Testis (tissue), 3 donors: ENCODE measurements around the gene SGK2. TPM values are rescaled to one million over a fixed set of nuclear protein-coding genes. Genes with fewer than 3 reads are reported as not detected.

Source experiments
- DNase-seq: peaks from one replicate; pipeline ENCODE4 v3.0.0-alpha.2; 2019
- H3K27ac ChIP-seq, 2 donors: fragments of 200-600 bp; sonication (generic); one replicate each; pipeline ENCODE4 v1.5.1; 2019
- H3K27me3 ChIP-seq: fragments of 200-600 bp; sonication (generic); one replicate; pipeline ENCODE4 v1.5.1; 2019
- H3K36me3 ChIP-seq: fragments of 200-600 bp; sonication (generic); one replicate; pipeline ENCODE4 v1.5.1; 2017; ENCODE audit warnings: low read depth; ENCODE audit errors: missing control alignments
- H3K4me1 ChIP-seq: fragments of 200-600 bp; sonication (generic); one replicate; pipeline ENCODE4 v1.5.1; 2019
- H3K4me3 ChIP-seq, 2 donors: fragments of 200-600 bp; sonication (generic); one replicate each; pipeline ENCODE4 v1.5.1; 2017 to 2019
- H3K9me3 ChIP-seq: fragments of 200-600 bp; sonication (generic); one replicate; pipeline ENCODE4 v1.5.1; 2017
- POLR2A ChIP-seq: fragments of 450-650 bp; IDR thresholded peaks from one replicate; pipeline ENCODE4 v1.6.1; 2017; ENCODE audit warnings: antibody characterized with exemption, mild to moderate bottlenecking, moderate library complexity
- WGBS, 2 donors: methylation state at CpG; one replicate each; pipeline ENCODE4 v1.1.5; 2018; 5-methylcytosine and 5-hydroxymethylcytosine counted together
- intact Hi-C: fragments of 100-400 bp; cut with DNase I; formaldehyde crosslinking; loops from one replicate; pipeline ENCODE4 v1.15.1; 2023; ENCODE audit warnings: low total_unique reads
- polyA plus RNA-seq: library from polyadenylated mRNA; stranded (reverse); fragments of 350-450 nt; fragmentation: Illumina TruSeq; extraction: RNeasy Lipid Tissue Mini Kit (QIAGEN cat#74804); gene quantifications from one replicate; pipeline ENCODE4 v1.2.3, GENCODE V29; 2014; ENCODE audit warnings: low read depth, low replicate concordance; ENCODE audit not compliant: insufficient read depth
- total RNA-seq, 2 donors: library from RNA; depleted of rRNA; stranded (reverse); fragments of >200 nt; gene quantifications; one replicate each; pipeline ENCODE4 v1.2.3, GENCODE V29; 2016
- TF ChIP-seq, protein P1 (sequence below), 3 experiments: fragments of 450-650 bp in 2 of 3; fragments of 200-600 bp in 1 of 3; sonication (generic) in 1 of 3; IDR thresholded peaks; one replicate each; pipeline ENCODE4 v1.5.1; 2016 to 2019; ENCODE audit warnings: antibody characterized with exemption in 3 of 3, mild to moderate bottlenecking in 2 of 3, moderate library complexity in 1 of 3

Gene SGK2
- total and polyA plus RNA-seq, 3 donors from 2014 or later, result 1.3 to 8.5 (median 6.2) TPM

- TF ChIP-seq, protein P1, sequence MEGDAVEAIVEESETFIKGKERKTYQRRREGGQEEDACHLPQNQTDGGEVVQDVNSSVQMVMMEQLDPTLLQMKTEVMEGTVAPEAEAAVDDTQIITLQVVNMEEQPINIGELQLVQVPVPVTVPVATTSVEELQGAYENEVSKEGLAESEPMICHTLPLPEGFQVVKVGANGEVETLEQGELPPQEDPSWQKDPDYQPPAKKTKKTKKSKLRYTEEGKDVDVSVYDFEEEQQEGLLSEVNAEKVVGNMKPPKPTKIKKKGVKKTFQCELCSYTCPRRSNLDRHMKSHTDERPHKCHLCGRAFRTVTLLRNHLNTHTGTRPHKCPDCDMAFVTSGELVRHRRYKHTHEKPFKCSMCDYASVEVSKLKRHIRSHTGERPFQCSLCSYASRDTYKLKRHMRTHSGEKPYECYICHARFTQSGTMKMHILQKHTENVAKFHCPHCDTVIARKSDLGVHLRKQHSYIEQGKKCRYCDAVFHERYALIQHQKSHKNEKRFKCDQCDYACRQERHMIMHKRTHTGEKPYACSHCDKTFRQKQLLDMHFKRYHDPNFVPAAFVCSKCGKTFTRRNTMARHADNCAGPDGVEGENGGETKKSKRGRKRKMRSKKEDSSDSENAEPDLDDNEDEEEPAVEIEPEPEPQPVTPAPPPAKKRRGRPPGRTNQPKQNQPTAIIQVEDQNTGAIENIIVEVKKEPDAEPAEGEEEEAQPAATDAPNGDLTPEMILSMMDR (IDR thresholded peaks at IDR 0.05), result no peak
- TF ChIP-seq POLR2A, result no peak
- Histone ChIP-seq H3K27me3 (no peaks in the 10 kb centered on the region), H3K36me3 (no peaks in the 10 kb centered on the region), H3K9me3 (no peaks in the 10 kb centered on the region), H3K4me1 (peaks cover under 1% of the 10 kb centered on the region), H3K27ac (no peak overlapping the region), H3K4me3 (no peak overlapping the region)
- no peak for DNase-seq
- 72 to 81% methylated on average over 5 of the region's 5 CpGs for WGBS, 2 donors
- intact Hi-C loops, result no loop called here
These were observed 16.7 kb upstream of the SGK2 start for GRCh38 chr20:43542161-43542560.

DNA sequence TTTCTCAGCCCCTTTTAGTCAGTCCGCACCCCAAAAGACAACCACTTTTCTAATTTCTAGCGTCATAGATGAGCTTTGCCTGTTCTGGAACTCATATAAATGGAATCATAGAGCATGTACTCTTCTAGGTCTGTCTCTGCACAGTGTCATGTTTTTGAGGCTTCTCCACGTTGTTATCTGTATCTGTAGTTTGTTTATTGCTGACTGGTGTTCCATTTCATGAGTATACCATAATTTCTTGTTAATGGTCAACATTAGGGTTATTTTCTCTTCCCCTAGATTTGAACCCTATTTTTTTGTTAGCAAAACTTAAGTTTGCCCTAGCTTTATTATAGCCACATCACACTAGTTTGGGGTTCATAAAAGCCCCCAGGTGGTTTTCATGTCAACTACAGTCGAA is 16.2 kb upstream of the SGK2 start:
- intact Hi-C loops, result no loop called here
- no peak overlapping the region for H3K27ac ChIP-seq
- no peak overlapping the region for H3K4me3 ChIP-seq
- TF ChIP-seq, protein P1 (IDR thresholded peaks at IDR 0.05), result no peak
- TF ChIP-seq POLR2A, result no peak
- H3K9me3 ChIP-seq, result no peaks in the 10 kb centered on the region
- H3K4me1 ChIP-seq, result no peaks in the 10 kb centered on the region
- H3K27me3 ChIP-seq, result no peaks in the 10 kb centered on the region
- DNase-seq, result no peak
- H3K36me3 ChIP-seq, result no peaks in the 10 kb centered on the region
- 67 to 77% methylated on average over 4 of the region's 4 CpGs for WGBS, 2 donors

DNA sequence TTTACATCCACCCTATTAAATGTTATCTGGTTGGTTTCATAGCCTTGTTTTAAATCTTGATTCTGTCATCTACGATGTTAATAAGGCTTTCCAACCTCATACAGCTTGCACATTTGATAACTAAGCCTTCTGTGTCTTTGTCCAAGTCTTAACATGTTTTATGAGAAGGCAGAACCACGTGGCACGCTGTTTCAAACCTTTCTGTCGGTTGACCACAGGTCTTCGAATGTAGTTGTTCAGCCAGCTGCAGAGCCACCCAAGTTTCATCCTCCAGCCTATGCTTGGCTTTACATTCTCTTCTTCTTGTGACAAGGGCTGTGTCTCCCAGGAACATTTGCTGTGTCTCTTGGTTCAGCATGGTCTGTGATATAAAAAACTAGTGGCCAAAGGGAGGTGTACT is 15.7 kb upstream of the SGK2 start:
- H3K36me3 ChIP-seq, result no peaks in the 10 kb centered on the region
- H3K4me3 ChIP-seq, result no peak overlapping the region
- H3K4me1 ChIP-seq, result no peaks in the 10 kb centered on the region
- no peak for DNase-seq
- no peaks in the 10 kb centered on the region for H3K9me3 ChIP-seq
- intact Hi-C loops, result no loop called here
- H3K27me3 ChIP-seq, result no peaks in the 10 kb centered on the region
- WGBS, 2 donors, result 89 to 90% methylated on average over 5 of the region's 5 CpGs
- TF ChIP-seq, protein P1 (IDR thresholded peaks at IDR 0.05), result no peak
- no peak for TF ChIP-seq POLR2A
- no peak overlapping the region for H3K27ac ChIP-seq

DNA sequence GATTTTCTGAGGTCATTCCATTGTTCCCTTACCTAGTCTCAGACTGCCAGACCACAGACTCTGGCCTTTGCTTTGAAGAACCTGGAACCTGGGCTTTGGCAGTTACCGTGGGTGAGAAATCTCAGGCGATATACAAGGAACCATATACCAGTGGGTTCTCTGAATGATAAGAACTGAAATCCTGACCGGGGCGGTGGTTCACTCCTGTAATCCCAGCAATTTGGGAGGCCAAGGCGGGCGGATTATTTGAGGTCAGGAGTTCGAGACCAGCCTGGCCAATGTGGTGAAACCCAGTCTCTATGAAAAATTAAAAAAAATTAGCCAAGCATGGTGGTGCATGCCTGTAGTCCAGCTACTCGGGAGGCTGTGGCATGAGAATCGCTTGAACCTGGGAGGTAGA is 14.3 kb upstream of the SGK2 start:
- 87 to 95% methylated on average over 9 of the region's 9 CpGs for WGBS, 2 donors

More for the DNA sequence above, 14.3 kb upstream of the SGK2 start:
- no peak for DNase-seq
- H3K27ac ChIP-seq, result no peak overlapping the region
- no peaks in the 10 kb centered on the region for H3K4me1 ChIP-seq
- H3K27me3 ChIP-seq, result no peaks in the 10 kb centered on the region
- no peaks in the 10 kb centered on the region for H3K9me3 ChIP-seq
- TF ChIP-seq POLR2A, result no peak
- TF ChIP-seq, protein P1 (IDR thresholded peaks at IDR 0.05), result no peak
- no peak overlapping the region for H3K4me3 ChIP-seq
- intact Hi-C loops, result no loop called here
- no peaks in the 10 kb centered on the region for H3K36me3 ChIP-seq
